Measurements from ENCODE around the gene MAP10. TPM values are rescaled to one million over a fixed set of nuclear protein-coding genes. Genes with fewer than 3 reads are reported as not detected.

Gene MAP10
- total RNA-seq, 4 donors from 2014 or later: 1.0 to 1.6 (median 1.4) TPM

DNA sequence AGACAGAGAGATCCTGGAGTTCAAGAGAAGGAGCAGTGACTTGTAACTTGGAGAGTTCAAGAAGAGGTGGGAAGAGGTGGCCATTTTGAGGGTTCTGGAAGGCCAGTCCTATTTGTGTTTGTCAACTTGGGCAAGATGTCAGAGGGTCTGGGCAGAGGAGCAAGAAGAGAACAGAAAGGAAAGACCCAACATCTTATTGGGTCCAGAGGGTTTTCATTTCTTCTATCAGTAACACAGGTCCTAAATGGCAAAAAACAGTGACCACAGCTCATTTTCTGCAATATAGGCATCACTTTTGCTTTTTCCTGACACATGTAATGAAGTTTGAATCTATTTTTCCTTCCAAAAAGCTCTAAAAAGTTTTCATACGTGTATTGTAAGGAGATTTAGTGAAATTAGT, 38.3 kb upstream of the MAP10 start:
- 63% methylated on average over 1 of the region's 1 CpG for WGBS

DNA sequence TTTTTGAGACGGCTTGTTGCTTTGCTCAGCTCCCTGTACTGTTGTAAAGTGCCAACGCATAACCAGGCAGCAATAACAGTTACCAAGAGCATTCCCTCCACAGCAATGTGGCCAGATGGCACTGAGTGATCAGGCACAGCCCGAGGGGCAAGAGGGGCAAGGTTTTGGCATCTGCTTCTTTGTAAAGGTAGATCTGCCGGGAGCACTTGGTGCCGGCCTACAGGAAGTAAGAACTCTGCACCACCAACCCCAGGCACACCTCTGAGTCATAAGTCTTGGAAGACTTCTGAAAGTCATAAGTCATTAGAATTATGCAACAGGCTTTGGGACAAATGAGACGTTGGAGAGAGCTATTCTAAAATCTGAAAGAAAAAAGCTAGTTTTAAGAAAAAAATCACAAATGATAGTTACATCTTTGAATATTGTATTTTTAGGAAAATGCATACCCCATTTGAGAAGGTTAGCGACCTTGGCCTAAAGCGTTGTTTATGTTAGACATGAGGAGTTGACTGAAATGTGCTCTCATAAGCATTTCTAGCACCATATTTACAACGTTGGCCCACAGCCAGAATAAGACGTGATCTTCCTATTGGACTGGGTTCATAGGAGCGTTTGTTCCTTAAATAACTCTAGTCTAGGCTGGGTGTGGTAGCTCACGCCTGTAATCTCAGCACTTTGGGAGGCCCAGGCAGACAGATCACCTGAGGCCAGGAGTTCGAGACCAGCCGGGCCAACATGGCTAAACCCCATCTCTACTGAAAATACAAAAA, 37.7 kb upstream of the MAP10 start:
- H3K4me3 ChIP-seq: no peak overlapping the region
- H3K27ac ChIP-seq (replicated peaks in 1 of 4): peak overlapping the region; percentile 65 to 83 (median 78)
- H3K27me3 ChIP-seq: no peaks in the 10 kb centered on the region
- no peaks in the 10 kb centered on the region for H3K36me3 ChIP-seq
- TF ChIP-seq POLR2AphosphoS5 (IDR thresholded peaks at IDR 0.05): peak in 1 of 2 donors; percentile 51
- TF ChIP-seq EP300 (IDR thresholded peaks at IDR 0.05): no peak
- DNase-seq (ENCODE audit: extremely low spot score): no peak
- H3K9me3 ChIP-seq: no peaks in the 10 kb centered on the region
- 45% methylated on average over 12 of the region's 14 CpGs for WGBS
- intact Hi-C loops (cut with DNase I): no loop called here
- H3K4me1 ChIP-seq: peaks cover 6 to 41% (median 40%) of the 10 kb centered on the region in 4 donors

More for the DNA sequence above, 38.3 kb upstream of the MAP10 start:
- intact Hi-C loops (cut with DNase I): no loop called here
- Histone ChIP-seq H3K4me1 (peaks cover 6 to 41% (median 40%) of the 10 kb centered on the region in 4 donors), H3K27me3 (no peaks in the 10 kb centered on the region), H3K4me3 (no peak overlapping the region), H3K9me3 (no peaks in the 10 kb centered on the region), H3K27ac (replicated peaks in 1 of 4) (peak overlapping the region; percentile 65 to 83 (median 78)), H3K36me3 (no peaks in the 10 kb centered on the region)
- TF ChIP-seq POLR2A (IDR thresholded peaks at IDR 0.05; ENCODE audit: low read depth): no peak
- TF ChIP-seq, protein P1, sequence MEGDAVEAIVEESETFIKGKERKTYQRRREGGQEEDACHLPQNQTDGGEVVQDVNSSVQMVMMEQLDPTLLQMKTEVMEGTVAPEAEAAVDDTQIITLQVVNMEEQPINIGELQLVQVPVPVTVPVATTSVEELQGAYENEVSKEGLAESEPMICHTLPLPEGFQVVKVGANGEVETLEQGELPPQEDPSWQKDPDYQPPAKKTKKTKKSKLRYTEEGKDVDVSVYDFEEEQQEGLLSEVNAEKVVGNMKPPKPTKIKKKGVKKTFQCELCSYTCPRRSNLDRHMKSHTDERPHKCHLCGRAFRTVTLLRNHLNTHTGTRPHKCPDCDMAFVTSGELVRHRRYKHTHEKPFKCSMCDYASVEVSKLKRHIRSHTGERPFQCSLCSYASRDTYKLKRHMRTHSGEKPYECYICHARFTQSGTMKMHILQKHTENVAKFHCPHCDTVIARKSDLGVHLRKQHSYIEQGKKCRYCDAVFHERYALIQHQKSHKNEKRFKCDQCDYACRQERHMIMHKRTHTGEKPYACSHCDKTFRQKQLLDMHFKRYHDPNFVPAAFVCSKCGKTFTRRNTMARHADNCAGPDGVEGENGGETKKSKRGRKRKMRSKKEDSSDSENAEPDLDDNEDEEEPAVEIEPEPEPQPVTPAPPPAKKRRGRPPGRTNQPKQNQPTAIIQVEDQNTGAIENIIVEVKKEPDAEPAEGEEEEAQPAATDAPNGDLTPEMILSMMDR (IDR thresholded peaks at IDR 0.05): no peak
- TF ChIP-seq EP300 (IDR thresholded peaks at IDR 0.05): no peak
- TF ChIP-seq POLR2AphosphoS5 (IDR thresholded peaks at IDR 0.05): no peak
- no peak for DNase-seq (ENCODE audit: extremely low spot score)

DNA sequence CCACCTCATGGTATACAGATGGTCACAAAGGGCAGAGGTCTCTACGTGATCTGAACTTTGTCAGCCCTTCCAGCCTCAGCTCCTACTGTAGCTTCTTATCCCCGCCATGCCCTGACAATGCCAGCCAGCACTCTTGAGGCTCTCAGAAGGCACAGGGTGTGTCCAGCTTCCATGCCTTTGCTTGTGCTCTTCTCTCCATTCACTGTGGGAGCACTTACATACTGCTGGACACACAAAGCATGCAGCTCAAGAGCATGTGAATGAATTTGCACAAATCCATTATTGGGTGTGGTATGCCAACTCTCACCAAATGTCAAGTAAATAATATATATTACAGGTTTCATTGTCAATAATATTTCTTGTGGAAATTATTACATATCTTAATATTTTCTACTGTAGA, 36.4 kb upstream of the MAP10 start:
- Histone ChIP-seq H3K4me3 (no peak overlapping the region), H3K27me3 (no peaks in the 10 kb centered on the region), H3K9me3 (no peaks in the 10 kb centered on the region), H3K27ac (replicated peaks in 1 of 4) (peak overlapping the region in 1 of 4 donors; percentile 83), H3K36me3 (no peaks in the 10 kb centered on the region), H3K4me1 (peaks cover 6 to 41% (median 40%) of the 10 kb centered on the region in 4 donors)
- TF ChIP-seq EP300 (IDR thresholded peaks at IDR 0.05) (no peak), POLR2AphosphoS5 (IDR thresholded peaks at IDR 0.05) (no peak), POLR2A (IDR thresholded peaks at IDR 0.05; ENCODE audit: low read depth) (no peak)
- TF ChIP-seq, protein P1 (IDR thresholded peaks at IDR 0.05): no peak
- 86% methylated on average over 2 of the region's 2 CpGs for WGBS
- no peak for DNase-seq (ENCODE audit: extremely low spot score)
- intact Hi-C loops (cut with DNase I): no loop called here

DNA sequence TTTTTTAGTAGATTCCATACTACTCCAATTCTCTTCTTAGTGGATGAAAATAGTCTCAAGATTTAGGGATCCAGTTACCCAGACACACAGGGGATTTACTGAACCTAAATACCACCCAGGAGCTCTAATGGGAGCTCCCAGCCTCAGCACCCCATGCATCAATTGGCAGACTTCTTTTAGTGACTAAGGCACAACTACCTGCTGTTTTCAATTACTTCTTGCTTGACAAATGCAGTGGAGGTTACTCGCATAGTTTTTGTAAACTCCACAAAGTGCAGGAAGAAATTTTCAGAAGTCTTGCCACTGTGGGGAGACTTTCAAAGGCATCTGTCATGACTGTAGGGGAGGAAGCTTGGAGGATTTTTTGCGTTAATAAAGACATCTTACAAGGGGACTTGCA, 35.5 kb upstream of the MAP10 start:
- H3K9me3 ChIP-seq: no peaks in the 10 kb centered on the region
- H3K4me1 ChIP-seq: peaks cover 6 to 36% (median 34%) of the 10 kb centered on the region in 4 donors
- no peak for DNase-seq (ENCODE audit: extremely low spot score)
- TF ChIP-seq EP300 (IDR thresholded peaks at IDR 0.05) (no peak), POLR2AphosphoS5 (IDR thresholded peaks at IDR 0.05) (no peak), POLR2A (IDR thresholded peaks at IDR 0.05; ENCODE audit: low read depth) (no peak)
- TF ChIP-seq, protein P1 (IDR thresholded peaks at IDR 0.05): no peak
- H3K27me3 ChIP-seq: no peaks in the 10 kb centered on the region
- no peaks in the 10 kb centered on the region for H3K36me3 ChIP-seq
- H3K4me3 ChIP-seq: no peak overlapping the region
- WGBS: 53% methylated on average over 2 of the region's 2 CpGs
- intact Hi-C loops (cut with DNase I): no loop called here
- no peak overlapping the region for H3K27ac ChIP-seq (replicated peaks in 1 of 4)

DNA sequence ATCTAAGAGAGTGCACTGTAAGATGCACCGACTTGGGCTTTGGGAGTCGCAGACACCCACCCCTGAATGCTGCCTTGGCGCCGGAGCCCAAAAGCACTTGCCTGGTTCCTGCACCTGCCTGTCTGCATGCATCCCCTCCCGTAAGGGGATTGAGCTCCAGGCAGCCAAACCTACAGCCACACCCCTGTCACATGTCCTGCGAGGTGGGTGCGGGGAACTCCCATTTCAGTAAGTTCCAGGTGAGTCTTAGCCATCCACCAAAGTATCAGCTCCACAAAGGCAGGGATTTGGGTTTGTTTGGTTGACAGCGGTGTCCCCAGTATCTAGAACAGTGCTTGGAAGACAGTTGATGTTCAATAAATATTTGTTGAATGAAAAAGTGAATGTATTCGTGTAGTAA, 31.5 kb upstream of the MAP10 start:
- intact Hi-C loops (cut with DNase I): no loop called here
- Histone ChIP-seq H3K4me1 (no peaks in the 10 kb centered on the region), H3K36me3 (no peaks in the 10 kb centered on the region), H3K4me3 (no peak overlapping the region), H3K27ac (replicated peaks in 1 of 4) (no peak overlapping the region), H3K9me3 (no peaks in the 10 kb centered on the region), H3K27me3 (no peaks in the 10 kb centered on the region)
- 92% methylated on average over 8 of the region's 9 CpGs for WGBS
- DNase-seq (ENCODE audit: extremely low spot score): no peak
- TF ChIP-seq POLR2AphosphoS5 (IDR thresholded peaks at IDR 0.05) (no peak), POLR2A (IDR thresholded peaks at IDR 0.05; ENCODE audit: low read depth) (no peak), EP300 (IDR thresholded peaks at IDR 0.05) (no peak)
- TF ChIP-seq, protein P1 (IDR thresholded peaks at IDR 0.05): no peak

All from esophagus muscularis mucosa (tissue), 4 donors.